ENCODE data around the gene RPTOR.

RPTOR gene

GRCh38 chr17:80861418-80861815, 316.8 kb downstream of the RPTOR start:
- no peak overlapping the region for H3K9ac ChIP-seq (ENCODE audit: low read depth, low read length, poor library complexity)
- no peak overlapping the region for H3K4ac ChIP-seq (ENCODE audit: low read length)
- H3K9me3 ChIP-seq (replicated peaks in 1 of 2; ENCODE audit: control insufficient read depth in 2 of 2, insufficient read depth in 1 of 2, low read depth in 1 of 2, low read length in 2 of 2): peaks cover 7 to 8% of the 10 kb centered on the region in 2 donors
- H2BK5ac ChIP-seq (ENCODE audit: low read length): peak overlapping the region; percentile 24
- peaks cover 0 to 8% of the 10 kb centered on the region in 2 donors for H3K4me1 ChIP-seq (ENCODE audit: control insufficient read depth in 2 of 2, insufficient read depth in 1 of 2, low read depth in 1 of 2, low read length in 2 of 2)
- no peak overlapping the region for H3K23ac ChIP-seq (ENCODE audit: low read depth, low read length, poor library complexity)
- H3K14ac ChIP-seq (ENCODE audit: low read length): no peak overlapping the region
- no peak overlapping the region for H3K27ac ChIP-seq (replicated peaks; ENCODE audit: low read length)
- H2BK15ac ChIP-seq (ENCODE audit: low read length): no peak overlapping the region
- H4K8ac ChIP-seq (ENCODE audit: low read depth, low read length): no peak overlapping the region
- H3K18ac ChIP-seq (ENCODE audit: low read length): no peak overlapping the region
- peaks cover 6 to 31% of the 10 kb centered on the region in 2 donors for H3K36me3 ChIP-seq (replicated peaks in 1 of 2; ENCODE audit: control insufficient read depth in 2 of 2, insufficient read depth in 2 of 2, low read length in 2 of 2)
- H2AK5ac ChIP-seq (ENCODE audit: low read depth, low read length): no peak overlapping the region
- no peaks in the 10 kb centered on the region for H3K27me3 ChIP-seq (ENCODE audit: control insufficient read depth in 3 of 3, insufficient read depth in 3 of 3, low read depth in 1 of 3, low read length in 3 of 3)
- no peak overlapping the region for H3K4me3 ChIP-seq (ENCODE audit: low read length in 2 of 2)
- H4K91ac ChIP-seq (ENCODE audit: low read depth, low read length, poor library complexity): no peak overlapping the region
- no peak overlapping the region for H2BK120ac ChIP-seq (ENCODE audit: low read depth, low read length)
- no peak for DNase-seq (ENCODE audit: low spot score)
- WGBS, 2 donors (ENCODE audit: extremely low coverage in 2 of 2, insufficient read length in 2 of 2, insufficient replicate concordance in 1 of 2): no CpG with 5 or more reads among the region's 11 CpGs
- no peak overlapping the region for H2BK12ac ChIP-seq (ENCODE audit: low read length)
- no peak overlapping the region for H3K4me2 ChIP-seq (ENCODE audit: insufficient read depth, low read length, poor library complexity, severe bottlenecking)
- no peak overlapping the region for H2AFZ ChIP-seq (ENCODE audit: low read length)
- H3K79me1 ChIP-seq (ENCODE audit: low read depth, low read length): no peaks in the 10 kb centered on the region

DNA sequence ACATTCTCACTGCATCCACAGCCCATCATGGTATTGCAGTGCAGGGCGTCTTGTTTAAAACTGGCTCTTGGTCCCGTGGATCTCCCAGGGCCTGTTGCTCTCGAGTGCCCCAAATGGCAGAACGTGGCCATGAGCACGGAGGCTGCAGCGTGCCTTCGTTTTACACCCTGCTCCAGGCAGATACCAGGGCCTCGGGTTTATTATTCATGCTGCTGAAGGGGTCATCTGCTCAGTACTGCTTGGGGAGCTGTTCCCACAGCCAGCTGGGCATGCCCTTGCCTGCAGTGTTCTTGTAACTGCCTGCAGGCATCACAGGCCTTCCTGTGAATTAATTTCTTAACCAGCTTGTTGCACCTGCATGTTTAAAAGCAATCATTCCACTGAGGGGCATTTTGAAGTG, 317.3 kb downstream of the RPTOR start:
- no peak overlapping the region for H3K14ac ChIP-seq (ENCODE audit: low read length)
- H2BK120ac ChIP-seq (ENCODE audit: low read depth, low read length): no peak overlapping the region
- H3K9me3 ChIP-seq (replicated peaks in 1 of 2; ENCODE audit: control insufficient read depth in 2 of 2, insufficient read depth in 1 of 2, low read depth in 1 of 2, low read length in 2 of 2): peaks cover 7 to 8% of the 10 kb centered on the region in 2 donors
- H3K79me1 ChIP-seq (ENCODE audit: low read depth, low read length): no peaks in the 10 kb centered on the region
- H3K18ac ChIP-seq (ENCODE audit: low read length): peak overlapping the region; percentile 57
- peak overlapping the region; percentile 63 for H2AK5ac ChIP-seq (ENCODE audit: low read depth, low read length)
- H3K23ac ChIP-seq (ENCODE audit: low read depth, low read length, poor library complexity): no peak overlapping the region
- H3K27ac ChIP-seq (replicated peaks; ENCODE audit: low read length): no peak overlapping the region
- peaks cover 4 to 28% of the 10 kb centered on the region in 2 donors for H3K36me3 ChIP-seq (replicated peaks in 1 of 2; ENCODE audit: control insufficient read depth in 2 of 2, insufficient read depth in 2 of 2, low read length in 2 of 2)
- no peak overlapping the region for H3K4me2 ChIP-seq (ENCODE audit: insufficient read depth, low read length, poor library complexity, severe bottlenecking)
- H3K4ac ChIP-seq (ENCODE audit: low read length): no peak overlapping the region
- H2BK15ac ChIP-seq (ENCODE audit: low read length): no peak overlapping the region
- WGBS, 2 donors (ENCODE audit: extremely low coverage in 2 of 2, insufficient read length in 2 of 2, insufficient replicate concordance in 1 of 2): no CpG with 5 or more reads among the region's 8 CpGs
- no peak for DNase-seq (ENCODE audit: low spot score)
- no peak overlapping the region for H2AFZ ChIP-seq (ENCODE audit: low read length)
- H2BK12ac ChIP-seq (ENCODE audit: low read length): no peak overlapping the region
- peaks cover 0 to 8% of the 10 kb centered on the region in 2 donors for H3K4me1 ChIP-seq (ENCODE audit: control insufficient read depth in 2 of 2, insufficient read depth in 1 of 2, low read depth in 1 of 2, low read length in 2 of 2)
- no peak overlapping the region for H4K91ac ChIP-seq (ENCODE audit: low read depth, low read length, poor library complexity)
- no peaks in the 10 kb centered on the region for H3K27me3 ChIP-seq (ENCODE audit: control insufficient read depth in 3 of 3, insufficient read depth in 3 of 3, low read depth in 1 of 3, low read length in 3 of 3)
- H3K4me3 ChIP-seq (ENCODE audit: low read length in 2 of 2): no peak overlapping the region
- no peak overlapping the region for H4K8ac ChIP-seq (ENCODE audit: low read depth, low read length)
- H2BK5ac ChIP-seq (ENCODE audit: low read length): peak overlapping the region; percentile 24
- no peak overlapping the region for H3K9ac ChIP-seq (ENCODE audit: low read depth, low read length, poor library complexity)

DNA sequence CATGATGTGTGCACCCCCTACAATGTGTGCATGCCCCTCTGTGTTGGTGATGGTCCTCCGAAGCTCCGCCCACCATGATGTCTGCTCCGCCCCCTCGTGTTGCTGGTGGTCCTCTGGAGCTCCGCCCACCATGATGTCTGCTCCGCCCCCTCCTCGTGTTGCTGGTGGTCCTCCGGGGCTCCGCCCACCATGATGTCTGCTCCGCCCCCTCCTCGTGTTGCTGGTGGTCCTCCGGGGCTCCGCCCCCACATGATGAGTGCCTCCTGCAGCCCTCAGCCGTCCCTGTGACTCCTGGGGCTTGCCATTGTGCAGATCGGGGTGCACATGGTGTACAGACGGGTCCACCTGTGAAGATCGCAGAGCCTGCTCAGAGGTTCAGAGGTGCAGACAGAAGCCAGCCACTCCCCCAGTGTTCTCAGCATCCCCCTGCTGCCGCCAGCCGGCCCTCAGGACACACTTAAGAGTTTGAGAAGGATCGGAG, 317.9 kb downstream of the RPTOR start:
- Histone ChIP-seq H3K9ac (ENCODE audit: low read depth, low read length, poor library complexity) (no peak overlapping the region), H2BK120ac (ENCODE audit: low read depth, low read length) (no peak overlapping the region), H3K27ac (replicated peaks; ENCODE audit: low read length) (no peak overlapping the region), H3K14ac (ENCODE audit: low read length) (no peak overlapping the region), H3K36me3 (replicated peaks in 1 of 2; ENCODE audit: control insufficient read depth in 2 of 2, insufficient read depth in 2 of 2, low read length in 2 of 2) (peaks cover 3 to 22% of the 10 kb centered on the region in 2 donors), H3K79me1 (ENCODE audit: low read depth, low read length) (no peaks in the 10 kb centered on the region), H2BK5ac (ENCODE audit: low read length) (no peak overlapping the region), H3K27me3 (ENCODE audit: control insufficient read depth in 3 of 3, insufficient read depth in 3 of 3, low read depth in 1 of 3, low read length in 3 of 3) (no peaks in the 10 kb centered on the region), H2BK12ac (ENCODE audit: low read length) (no peak overlapping the region), H3K23ac (ENCODE audit: low read depth, low read length, poor library complexity) (no peak overlapping the region), H3K9me3 (replicated peaks in 1 of 2; ENCODE audit: control insufficient read depth in 2 of 2, insufficient read depth in 1 of 2, low read depth in 1 of 2, low read length in 2 of 2) (peaks cover 7 to 8% of the 10 kb centered on the region in 2 donors), H3K18ac (ENCODE audit: low read length) (no peak overlapping the region), H2AFZ (ENCODE audit: low read length) (no peak overlapping the region), H4K91ac (ENCODE audit: low read depth, low read length, poor library complexity) (no peak overlapping the region), H3K4me2 (ENCODE audit: insufficient read depth, low read length, poor library complexity, severe bottlenecking) (no peak overlapping the region), H3K4ac (ENCODE audit: low read length) (no peak overlapping the region), H4K8ac (ENCODE audit: low read depth, low read length) (peak overlapping the region; percentile 56), H2AK5ac (ENCODE audit: low read depth, low read length) (no peak overlapping the region), H3K4me1 (ENCODE audit: control insufficient read depth in 2 of 2, insufficient read depth in 1 of 2, low read depth in 1 of 2, low read length in 2 of 2) (peaks cover 0 to 8% of the 10 kb centered on the region in 2 donors), H2BK15ac (ENCODE audit: low read length) (no peak overlapping the region), H3K4me3 (ENCODE audit: low read length in 2 of 2) (peak overlapping the region in 1 of 2 donors; percentile 39)
- DNase-seq (ENCODE audit: low spot score): no peak
- no CpG with 5 or more reads among the region's 20 CpGs for WGBS, 2 donors (ENCODE audit: extremely low coverage in 2 of 2, insufficient read length in 2 of 2, insufficient replicate concordance in 1 of 2)

GRCh38 chr17:80862978-80863377, 318.3 kb downstream of the RPTOR start:
- Histone ChIP-seq H4K8ac (ENCODE audit: low read depth, low read length) (no peak overlapping the region), H3K79me1 (ENCODE audit: low read depth, low read length) (no peaks in the 10 kb centered on the region), H3K27me3 (ENCODE audit: control insufficient read depth in 3 of 3, insufficient read depth in 3 of 3, low read depth in 1 of 3, low read length in 3 of 3) (no peaks in the 10 kb centered on the region), H3K4me1 (ENCODE audit: control insufficient read depth in 2 of 2, insufficient read depth in 1 of 2, low read depth in 1 of 2, low read length in 2 of 2) (peaks cover 0 to 8% of the 10 kb centered on the region in 2 donors), H3K23ac (ENCODE audit: low read depth, low read length, poor library complexity) (no peak overlapping the region), H3K18ac (ENCODE audit: low read length) (no peak overlapping the region), H2AFZ (ENCODE audit: low read length) (no peak overlapping the region), H3K27ac (replicated peaks; ENCODE audit: low read length) (no peak overlapping the region), H3K9me3 (replicated peaks in 1 of 2; ENCODE audit: control insufficient read depth in 2 of 2, insufficient read depth in 1 of 2, low read depth in 1 of 2, low read length in 2 of 2) (peaks cover 7 to 8% of the 10 kb centered on the region in 2 donors), H2BK15ac (ENCODE audit: low read length) (no peak overlapping the region), H3K9ac (ENCODE audit: low read depth, low read length, poor library complexity) (no peak overlapping the region), H4K91ac (ENCODE audit: low read depth, low read length, poor library complexity) (no peak overlapping the region), H3K36me3 (replicated peaks in 1 of 2; ENCODE audit: control insufficient read depth in 2 of 2, insufficient read depth in 2 of 2, low read length in 2 of 2) (peaks cover 3 to 17% of the 10 kb centered on the region in 2 donors), H3K4me2 (ENCODE audit: insufficient read depth, low read length, poor library complexity, severe bottlenecking) (no peak overlapping the region), H2AK5ac (ENCODE audit: low read depth, low read length) (no peak overlapping the region), H3K4me3 (ENCODE audit: low read length in 2 of 2) (no peak overlapping the region), H2BK12ac (ENCODE audit: low read length) (no peak overlapping the region), H2BK5ac (ENCODE audit: low read length) (no peak overlapping the region), H3K14ac (ENCODE audit: low read length) (no peak overlapping the region), H2BK120ac (ENCODE audit: low read depth, low read length) (no peak overlapping the region), H3K4ac (ENCODE audit: low read length) (no peak overlapping the region)
- no CpG with 5 or more reads among the region's 10 CpGs for WGBS, 2 donors (ENCODE audit: extremely low coverage in 2 of 2, insufficient read length in 2 of 2, insufficient replicate concordance in 1 of 2)
- DNase-seq (ENCODE audit: low spot score): no peak

All from neuronal stem cell (in vitro differentiated cells).